HG03103 (cell line): Measurements from ENCODE around the gene GLRX3.
A peak's percentile ranks its signal among the peaks of the same experiment; 100 is the strongest.
"Not testable (repeated sequence)": the region's sequence is repeated elsewhere in the genome, so short reads cannot be mapped to it uniquely, and the experiment has no call there.

Source experiments
- ATAC-seq: cut with Tn5 transposase; IDR thresholded peaks from one replicate; pipeline ENCODE4 v1.9.1; 2021; ENCODE audit warnings: low read depth; ENCODE audit not compliant: unreplicated experiment

The GLRX3 gene

GRCh38 chr10:130188195-130189175 is 52.3 kb downstream of the GLRX3 start:
- ATAC-seq: no peak

GRCh38 chr10:130189608-130190054 is 53.4 kb downstream of the GLRX3 start:
- ATAC-seq: no peak

GRCh38 chr10:130190055-130190736 is 54.0 kb downstream of the GLRX3 start:
- peak; percentile 90 for ATAC-seq

- ATAC-seq: no peak
These were observed 54.5 kb downstream of the GLRX3 start for GRCh38 chr10:130190737-130191115.

GRCh38 chr10:130191380-130191779 is 55.2 kb downstream of the GLRX3 start:
- ATAC-seq: no peak

- no peak for ATAC-seq
These were observed 56.2 kb downstream of the GLRX3 start for GRCh38 chr10:130192276-130192848.

GRCh38 chr10:130193033-130193432 is 56.8 kb downstream of the GLRX3 start:
- ATAC-seq: no peak

GRCh38 chr10:130193493-130194193 is 57.5 kb downstream of the GLRX3 start:
- no peak for ATAC-seq

- no peak for ATAC-seq
These were observed 58.2 kb downstream of the GLRX3 start for GRCh38 chr10:130194194-130194990.

- ATAC-seq: no peak
These were observed 58.9 kb downstream of the GLRX3 start for GRCh38 chr10:130194991-130195645.

- no peak for ATAC-seq
These were observed 59.6 kb downstream of the GLRX3 start for GRCh38 chr10:130195746-130196294.

GRCh38 chr10:130196511-130197487 is 60.6 kb downstream of the GLRX3 start:
- ATAC-seq: no peak

GRCh38 chr10:130198651-130199050 is 62.5 kb downstream of the GLRX3 start:
- no peak for ATAC-seq

GRCh38 chr10:130200179-130201042 is 64.2 kb downstream of the GLRX3 start:
- no peak for ATAC-seq

- ATAC-seq: no peak
These were observed 64.8 kb downstream of the GLRX3 start for GRCh38 chr10:130201043-130201380.

GRCh38 chr10:130202150-130202549 is 66.0 kb downstream of the GLRX3 start:
- ATAC-seq: not testable (repeated sequence)

- no peak for ATAC-seq
These were observed 66.9 kb downstream of the GLRX3 start for GRCh38 chr10:130202984-130203621.
